Astrocyte of the spinal cord (primary cell): ENCODE data around the gene OSGEP.

Source experiments
- DNase-seq: peaks from one replicate; pipeline ENCODE4 v3.0.0; 2011; ENCODE audit warnings: low read depth, low spot score
- H3K4me3 ChIP-seq: 2 replicates; pipeline ENCODE4 v1.5.1; 2011; ENCODE audit warnings: low read depth, mild to moderate bottlenecking, low read length, moderate library complexity
- in situ Hi-C: cut with HindIII; loops from 2 replicates; pipeline ENCODE4 v1.10.0; 2017; ENCODE audit warnings: low sequenced_read_pairs
- TF ChIP-seq, protein P1 (sequence below): IDR thresholded peaks from 2 replicates; pipeline ENCODE4 v1.5.1; 2012; ENCODE audit warnings: low read depth, mild to moderate bottlenecking, low read length, inconsistent platforms

Gene OSGEP

DNA sequence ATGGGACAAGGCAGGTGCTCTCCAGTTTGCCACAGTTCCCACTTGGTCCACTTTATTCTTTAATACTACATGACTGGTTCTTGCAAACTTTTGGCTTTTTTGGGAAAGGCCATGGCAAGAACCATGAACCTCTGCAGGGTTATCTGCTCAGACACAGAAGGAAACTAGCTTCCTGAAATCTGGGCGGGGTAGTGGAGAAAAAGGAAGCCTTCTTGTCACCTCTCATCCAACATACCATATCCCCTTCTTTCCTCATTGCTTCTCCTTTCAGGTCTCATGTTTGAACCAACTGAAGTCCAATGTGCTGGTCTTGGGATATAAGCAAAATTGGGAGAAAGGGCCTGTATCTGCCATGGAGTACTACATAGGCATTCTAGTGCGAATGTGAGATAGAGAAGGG, 13.2 kb downstream of the OSGEP start:
- H3K4me3 ChIP-seq: no peak overlapping the region

DNA sequence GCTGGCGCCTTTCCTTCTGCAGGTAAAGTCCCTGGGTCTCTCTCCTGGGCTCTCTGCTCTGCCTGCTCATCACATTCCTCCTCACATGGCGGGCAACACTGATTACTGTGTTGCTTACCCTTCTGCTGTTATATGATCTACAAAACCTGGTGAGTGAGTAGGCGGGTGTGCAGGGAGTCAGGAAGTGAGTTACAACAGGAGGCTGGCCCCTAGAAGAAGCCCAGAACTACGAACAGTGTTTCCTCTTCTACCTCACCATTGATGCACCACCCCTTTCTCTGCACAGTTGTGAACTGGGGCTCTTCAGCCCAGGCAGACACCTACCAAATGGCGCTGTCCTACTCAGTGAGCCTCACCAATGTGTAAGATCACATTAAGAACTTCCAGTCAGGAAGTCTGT, 13.7 kb downstream of the OSGEP start:
- in situ Hi-C loops: no loop called here
- TF ChIP-seq, protein P1, sequence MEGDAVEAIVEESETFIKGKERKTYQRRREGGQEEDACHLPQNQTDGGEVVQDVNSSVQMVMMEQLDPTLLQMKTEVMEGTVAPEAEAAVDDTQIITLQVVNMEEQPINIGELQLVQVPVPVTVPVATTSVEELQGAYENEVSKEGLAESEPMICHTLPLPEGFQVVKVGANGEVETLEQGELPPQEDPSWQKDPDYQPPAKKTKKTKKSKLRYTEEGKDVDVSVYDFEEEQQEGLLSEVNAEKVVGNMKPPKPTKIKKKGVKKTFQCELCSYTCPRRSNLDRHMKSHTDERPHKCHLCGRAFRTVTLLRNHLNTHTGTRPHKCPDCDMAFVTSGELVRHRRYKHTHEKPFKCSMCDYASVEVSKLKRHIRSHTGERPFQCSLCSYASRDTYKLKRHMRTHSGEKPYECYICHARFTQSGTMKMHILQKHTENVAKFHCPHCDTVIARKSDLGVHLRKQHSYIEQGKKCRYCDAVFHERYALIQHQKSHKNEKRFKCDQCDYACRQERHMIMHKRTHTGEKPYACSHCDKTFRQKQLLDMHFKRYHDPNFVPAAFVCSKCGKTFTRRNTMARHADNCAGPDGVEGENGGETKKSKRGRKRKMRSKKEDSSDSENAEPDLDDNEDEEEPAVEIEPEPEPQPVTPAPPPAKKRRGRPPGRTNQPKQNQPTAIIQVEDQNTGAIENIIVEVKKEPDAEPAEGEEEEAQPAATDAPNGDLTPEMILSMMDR: no peak
- DNase-seq: no peak
- no peak overlapping the region for H3K4me3 ChIP-seq

More for the DNA sequence above, 13.2 kb downstream of the OSGEP start:
- in situ Hi-C loops: no loop called here
- TF ChIP-seq, protein P1: no peak
- no peak for DNase-seq

DNA sequence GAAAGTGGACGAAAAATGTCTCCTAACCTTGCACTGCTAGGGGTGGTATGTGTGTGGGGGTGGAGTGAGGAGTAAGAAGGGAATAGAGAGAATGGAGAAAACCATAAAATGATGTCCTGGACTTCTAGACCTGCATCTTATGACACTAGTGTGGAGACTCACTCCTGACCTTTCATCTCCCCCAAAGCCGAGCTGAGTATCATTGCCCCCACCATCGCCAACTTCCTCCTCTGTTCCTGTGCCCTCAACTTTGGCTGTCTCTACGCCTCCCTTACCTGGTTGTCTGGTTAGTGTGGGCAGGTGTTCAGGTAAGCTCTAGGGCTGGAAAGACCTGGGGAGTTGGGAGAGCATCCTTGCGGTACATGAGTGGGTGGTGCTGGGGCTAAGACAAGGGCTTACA, 14.1 kb downstream of the OSGEP start:
- in situ Hi-C loops: no loop called here
- no peak for DNase-seq
- H3K4me3 ChIP-seq: no peak overlapping the region
- TF ChIP-seq, protein P1: no peak

DNA sequence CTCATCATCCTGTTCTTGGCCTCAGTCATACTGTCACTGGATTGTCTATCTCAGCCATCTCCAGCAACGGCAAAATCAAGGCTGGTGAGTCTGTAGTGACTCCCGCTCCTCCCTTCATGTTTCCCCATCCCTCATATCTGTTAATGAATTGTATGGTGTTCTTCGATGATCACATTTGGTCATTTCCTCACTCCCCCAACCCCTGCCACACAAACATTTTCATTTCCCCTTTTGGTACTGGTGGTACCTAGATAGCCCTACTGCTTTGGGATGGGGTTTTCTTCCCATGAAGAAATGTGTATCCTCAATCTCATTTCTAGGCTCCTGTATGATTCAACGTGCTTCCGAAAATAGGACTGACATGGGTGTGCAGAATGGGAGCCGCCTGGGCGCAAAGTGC, 15.9 kb downstream of the OSGEP start:
- in situ Hi-C loops: no loop called here
- DNase-seq: no peak
- TF ChIP-seq, protein P1: no peak
- H3K4me3 ChIP-seq: no peak overlapping the region

DNA sequence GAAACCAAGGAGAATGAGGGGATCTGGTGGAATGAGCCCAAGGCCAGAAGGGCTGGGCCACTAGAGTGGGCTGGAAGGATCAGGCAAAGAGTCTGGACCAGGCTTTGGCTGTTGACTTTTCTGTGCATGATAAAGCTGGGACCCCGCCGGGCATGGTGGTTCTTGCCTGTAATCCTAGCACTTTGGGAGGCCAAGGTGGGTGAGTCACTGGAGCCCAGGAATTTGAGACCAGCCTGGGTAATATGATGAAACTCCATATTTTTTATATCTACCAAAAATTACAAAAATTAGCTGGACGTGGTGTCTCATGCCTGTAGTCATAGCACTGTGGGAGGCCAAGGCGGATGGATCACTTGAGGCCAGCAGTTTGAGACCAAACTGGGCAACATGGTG, 18.3 kb downstream of the OSGEP start:
- in situ Hi-C loops: no loop called here
- peak; percentile 61 for DNase-seq
- H3K4me3 ChIP-seq: no peak overlapping the region
- TF ChIP-seq, protein P1: no peak

DNA sequence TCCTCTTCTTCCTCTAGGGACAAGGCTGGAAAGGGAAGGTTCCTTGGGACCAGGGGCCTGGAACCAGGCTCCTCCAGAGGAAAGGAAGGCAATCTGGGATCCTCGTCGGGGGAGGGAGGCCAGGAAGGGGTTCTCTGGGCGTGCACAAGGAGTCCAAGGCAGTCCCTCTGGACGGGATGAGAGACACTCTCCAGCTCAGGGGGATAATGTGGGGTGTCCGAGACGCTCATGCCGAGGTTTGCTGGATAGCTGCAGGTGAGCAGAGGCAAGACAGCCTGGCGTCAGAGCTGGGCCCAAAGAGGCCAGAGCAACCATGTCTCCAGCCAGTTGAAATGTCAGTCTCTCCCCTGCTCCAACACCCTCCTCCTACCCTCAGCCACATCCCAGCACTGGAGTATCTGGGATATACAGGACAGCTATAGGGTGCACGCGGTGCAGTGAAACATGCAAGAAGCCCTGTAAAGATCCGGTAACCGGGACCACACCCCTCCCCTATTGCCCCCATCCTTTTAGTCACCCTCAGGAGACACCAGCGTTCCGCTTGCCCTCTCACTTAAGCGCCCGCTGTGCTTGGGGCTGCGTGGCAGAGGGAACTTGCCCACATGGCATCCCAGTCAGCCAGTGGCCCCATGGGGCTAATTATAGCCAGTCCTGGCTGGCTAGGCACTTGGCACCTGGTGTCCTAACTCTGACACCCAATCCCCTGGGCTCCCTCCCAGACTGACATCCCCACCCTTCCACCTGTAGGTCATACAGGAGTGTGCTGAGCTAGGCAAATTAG, 18.8 kb downstream of the OSGEP start, which contains the start of gene KLHL33:
Gene KLHL33 (minus strand): TSS at position 585 of the 781 bp plus-strand sequence. CDS start 355 bp downstream, at position 230.
- in situ Hi-C loops: no loop called here
- peak within 1 kb of the TSS; percentile 6 for H3K4me3 ChIP-seq
- DNase-seq: no peak
- TF ChIP-seq, protein P1: no peak
